GM12878 (cell line): ENCODE data around the gene EGFL8. TPM values are rescaled to one million over a fixed set of nuclear protein-coding genes. Genes with fewer than 3 reads are reported as not detected.

Experiments
- ATF2 ChIP-seq: IDR thresholded peaks from 2 replicates; pipeline ENCODE4 v1.6.1; 2012; ENCODE audit warnings: low read length, inconsistent platforms
- CEBPB ChIP-seq, 2 experiments: fragments of 150-350 bp in 1 of 2; IDR thresholded peaks; 2 replicates each; pipeline ENCODE4 v1.6.1; 2012 to 2014; ENCODE audit warnings: low read depth in 2 of 2, low read length in 2 of 2, borderline replicate concordance in 1 of 2, inconsistent platforms in 1 of 2
- CEBPZ ChIP-seq: fragments of 150-350 bp; IDR thresholded peaks from 2 replicates; pipeline ENCODE4 v1.6.1; 2016; ENCODE audit warnings: low read depth, low read length
- CREM ChIP-seq: IDR thresholded peaks from 2 replicates; pipeline ENCODE4 v1.6.1; 2014; ENCODE audit warnings: antibody characterized with exemption, low read depth
- ESRRA ChIP-seq: IDR thresholded peaks from 2 replicates; pipeline ENCODE4 v1.6.1; 2012; ENCODE audit warnings: mild to moderate bottlenecking, low read length, improper control_type of control experiment
- JUNB ChIP-seq: IDR thresholded peaks from 2 replicates; pipeline ENCODE4 v1.6.1; 2016; ENCODE audit warnings: antibody characterized with exemption, mild to moderate bottlenecking
- JUND ChIP-seq: IDR thresholded peaks from 2 replicates; pipeline ENCODE4 v1.6.1; 2012; ENCODE audit warnings: low read depth, mild to moderate bottlenecking, low read length, improper control_type of control experiment, moderate library complexity
- NKRF ChIP-seq: fragments of 450-650 bp; conservative IDR thresholded peaks from 2 replicates; pipeline ENCODE4 v1.6.1; 2017; ENCODE audit warnings: mild to moderate bottlenecking, moderate library complexity
- PAX8 ChIP-seq: fragments of 450-650 bp; IDR thresholded peaks from 2 replicates; pipeline ENCODE4 v1.6.1; 2017; ENCODE audit warnings: mild to moderate bottlenecking, moderate library complexity
- RUNX3 ChIP-seq: IDR thresholded peaks from 2 replicates; pipeline ENCODE4 v1.6.1; 2012; ENCODE audit warnings: low read length, inconsistent platforms
- SIX5 ChIP-seq: IDR thresholded peaks from 2 replicates; pipeline ENCODE4 v1.6.1; 2011; ENCODE audit warnings: mild to moderate bottlenecking, low read depth, low read length, moderate library complexity; ENCODE audit not compliant: severe bottlenecking
- SMC3 ChIP-seq: IDR thresholded peaks from 2 replicates; pipeline ENCODE4 v1.6.1; 2011; ENCODE audit warnings: low read length, improper control_type of control experiment, borderline replicate concordance
- SREBF1 ChIP-seq: IDR thresholded peaks from 2 replicates; pipeline ENCODE4 v1.6.1; 2012; ENCODE audit warnings: mild to moderate bottlenecking, low read length
- TCF3 ChIP-seq: IDR thresholded peaks from 2 replicates; pipeline ENCODE4 v1.6.1; 2012; ENCODE audit warnings: low read depth, mild to moderate bottlenecking, low read length, borderline replicate concordance; ENCODE audit not compliant: insufficient read depth
- ZBTB33 ChIP-seq: fragments of 450-650 bp; IDR thresholded peaks from 2 replicates; pipeline ENCODE4 v1.6.1; 2017; ENCODE audit warnings: mild to moderate bottlenecking
- ZBTB40 ChIP-seq: fragments of 450-650 bp; IDR thresholded peaks from 2 replicates; pipeline ENCODE4 v1.6.1; 2016; ENCODE audit warnings: mild to moderate bottlenecking, moderate library complexity, borderline replicate concordance
- ZNF207 ChIP-seq: fragments of 450-650 bp; IDR thresholded peaks from 2 replicates; pipeline ENCODE4 v1.6.1; 2014; ENCODE audit warnings: antibody characterized with exemption, mild to moderate bottlenecking, borderline replicate concordance
- polyA plus RNA-seq, 11 experiments: library from polyadenylated mRNA; depleted of rRNA in 4 of 11; unstranded in 6 of 11; stranded (reverse) in 5 of 11; fragments of >200 nt; fragmentation: Nextera tagmentation in 4 of 11; fragmentation: Illumina TruSeq in 1 of 11; extraction: Ambion mirVana in 4 of 11; extraction: Trizol in 1 of 11; gene quantifications; 1 replicate in 1 of 11; 2 replicates in 10 of 11; pipeline versions ENCODE4 v1.2.1 to v1.2.3, GENCODE V29; 2011 to 2016; ENCODE audit warnings: inconsistent platforms in 2 of 11, missing spikeins in 2 of 11, low read depth in 1 of 11
- total RNA-seq, 4 experiments: library from RNA; depleted of rRNA in 3 of 4; stranded (reverse); fragments of >200 nt in 3 of 4; fragmentation: Illumina TruSeq in 1 of 4; extraction: Trizol in 1 of 4; gene quantifications; 2 replicates each; pipeline versions ENCODE4 v1.2.1 to v1.2.3, GENCODE V29; 2013 to 2021

EGFL8 gene
- total and polyA plus RNA-seq, 10 of the 15 experiments (the other 5 are each of a cell fraction or from before 2014, with no cell fraction given): 0.07 to 3.5 (median 1.4) TPM

- no peak; the same call in 1 of the 2 replicates for TF ChIP-seq ZNF207
- no peak for TF ChIP-seq ZBTB40
- no peak for TF ChIP-seq TCF3
- no peak for TF ChIP-seq JUNB
- no peak for TF ChIP-seq SIX5
- TF ChIP-seq ATF2: no peak
- TF ChIP-seq SREBF1: no peak
- no peak for TF ChIP-seq ZBTB33
- TF ChIP-seq CEBPB (IDR thresholded peaks at IDR 0.05; ENCODE audit: borderline replicate concordance in 1 of 2, low read depth in 2 of 2, low read length in 2 of 2): no peak
- TF ChIP-seq RUNX3: no peak
- TF ChIP-seq CEBPZ: no peak
- TF ChIP-seq PAX8: 0 out of 2 replicates have a peak, but pooled peaks have one; percentile 39
- TF ChIP-seq ESRRA: no peak
- TF ChIP-seq NKRF: 0 out of 2 replicates have a peak, but pooled peaks have one; percentile 51
- TF ChIP-seq CREM: peak; percentile 63
- TF ChIP-seq SMC3: no peak
- no peak for TF ChIP-seq JUND
These were observed 12.9 kb downstream of the EGFL8 start (continued) for GRCh38 chr6:32177183-32177787.
